T-cell (primary cell): ENCODE results near the gene TNPO2. TPM values are rescaled to one million over a fixed set of nuclear protein-coding genes. Genes with fewer than 3 reads are reported as not detected.

Source experiments
- ATAC-seq, 4 experiments: fragments of 200-7000 bp in 3 of 4; fragments of 150-1000 bp in 1 of 4; cut with Tn5 transposase; replicated peaks in 1 of 4; 1 replicate in 3 of 4; 2 replicates in 1 of 4; pipeline ENCODE4 v1.10.0; 2021; ENCODE audit warnings: moderate library complexity in 3 of 4, mild to moderate bottlenecking in 2 of 4, moderate number of reproducible peaks in 1 of 4
- CTCF ChIA-PET, 2 donors: fragments of 300-600 bp; sonication (Branson Sonifier 250); formaldehyde crosslinking; loops; one replicate each; lab custom pipeline; 2022; ENCODE audit warnings: antibody characterized with exemption in 2 of 2; lab: Charles Lee
- POLR2A ChIA-PET, 2 donors: fragments of 300-600 bp; sonication (Branson Sonifier 250); formaldehyde crosslinking; loops; one replicate each; lab custom pipeline; 2022; ENCODE audit warnings: antibody characterized with exemption in 2 of 2; lab: Charles Lee
- DNase-seq, 35 experiments: peaks; one replicate each; pipeline versions ENCODE4 v3.0.0 to v3.0.0-alpha.2; 2013 to 2023
- H3K27ac ChIP-seq: one replicate; pipeline ENCODE4 v1.5.1; 2013; ENCODE audit warnings: low read length
- H3K27me3 ChIP-seq, 2 experiments: replicated peaks in 1 of 2; 1 replicate in 1 of 2; 2 replicates in 1 of 2; pipeline versions ENCODE4 v1.6.1 to v1.7.0; 2013; ENCODE audit warnings: low read length in 1 of 2, mixed read lengths in 1 of 2; ENCODE audit not compliant: control insufficient read depth in 2 of 2, insufficient read depth in 2 of 2; ENCODE audit errors: extremely low read depth in 1 of 2
- H3K36me3 ChIP-seq, 2 donors: 1 replicate in 1 of 2; 2 replicates in 1 of 2; pipeline versions ENCODE4 v1.6.1 to v1.7.0; 2013; ENCODE audit warnings: low read length in 1 of 2; ENCODE audit not compliant: control insufficient read depth in 2 of 2, insufficient read depth in 1 of 2; ENCODE audit errors: extremely low read depth in 1 of 2
- H3K4me1 ChIP-seq, 2 experiments: 1 replicate in 1 of 2; 2 replicates in 1 of 2; pipeline versions ENCODE4 v1.6.1 to v1.7.0; 2013; ENCODE audit warnings: low read length in 2 of 2, mixed read lengths in 1 of 2; ENCODE audit not compliant: insufficient read depth in 2 of 2, control insufficient read depth in 1 of 2; ENCODE audit errors: extremely low read depth in 1 of 2
- H3K4me3 ChIP-seq, 2 donors: 1 replicate in 1 of 2; 2 replicates in 1 of 2; pipeline versions ENCODE4 v1.5.1 to v1.7.0; 2013; ENCODE audit warnings: mild to moderate bottlenecking in 2 of 2, low read length in 1 of 2, moderate library complexity in 1 of 2; ENCODE audit not compliant: control insufficient read depth in 1 of 2; ENCODE audit errors: extremely low read depth in 1 of 2
- H3K9me3 ChIP-seq: 2 replicates; pipeline ENCODE4 v1.7.0; 2013
- H3K27ac Mint-ChIP-seq, 2 donors: one replicate each; pipeline ENCODE4 v1.8.0; 2020 to 2021; ENCODE audit warnings: mild to moderate bottlenecking in 2 of 2, mixed read lengths in 2 of 2
- H3K27me3 Mint-ChIP-seq, 2 donors: one replicate each; pipeline ENCODE4 v1.8.0; 2021 to 2022; ENCODE audit warnings: mixed read lengths in 2 of 2
- H3K36me3 Mint-ChIP-seq: one replicate; pipeline ENCODE4 v1.8.0; 2021; ENCODE audit warnings: mixed read lengths
- H3K4me1 Mint-ChIP-seq, 3 donors: one replicate each; pipeline ENCODE4 v1.8.0; 2020 to 2022; ENCODE audit warnings: mixed read lengths in 3 of 3, mild to moderate bottlenecking in 1 of 3
- H3K4me3 Mint-ChIP-seq, 3 donors: one replicate each; pipeline ENCODE4 v1.8.0; 2020 to 2022; ENCODE audit warnings: mild to moderate bottlenecking in 3 of 3, mixed read lengths in 3 of 3, moderate library complexity in 3 of 3
- H3K9me3 Mint-ChIP-seq, 3 donors: one replicate each; pipeline ENCODE4 v1.8.0; 2020 to 2022; ENCODE audit warnings: mixed read lengths in 3 of 3
- WGBS: methylation state at CpG from one replicate; pipeline ENCODE4 v1.1.5; 2013; ENCODE audit warnings: missing lambda C conversion rate; ENCODE audit not compliant: insufficient coverage; 5-methylcytosine and 5-hydroxymethylcytosine counted together
- total RNA-seq, 35 experiments: library from RNA in 6 of 35; stranded (reverse) in 6 of 35; fragments of 120-200 nt in 1 of 35; gene quantifications; one replicate each; pipeline versions ENCODE4 v1.2.1 to v1.2.4 and lab custom pipeline; 2013 to 2026

Gene TNPO2
- total RNA-seq, 5 donors from 2014 or later (not counting 1 experiment from before 2014, with no cell fraction given): 53.7 to 78.8 (median 62.6) TPM

DNA sequence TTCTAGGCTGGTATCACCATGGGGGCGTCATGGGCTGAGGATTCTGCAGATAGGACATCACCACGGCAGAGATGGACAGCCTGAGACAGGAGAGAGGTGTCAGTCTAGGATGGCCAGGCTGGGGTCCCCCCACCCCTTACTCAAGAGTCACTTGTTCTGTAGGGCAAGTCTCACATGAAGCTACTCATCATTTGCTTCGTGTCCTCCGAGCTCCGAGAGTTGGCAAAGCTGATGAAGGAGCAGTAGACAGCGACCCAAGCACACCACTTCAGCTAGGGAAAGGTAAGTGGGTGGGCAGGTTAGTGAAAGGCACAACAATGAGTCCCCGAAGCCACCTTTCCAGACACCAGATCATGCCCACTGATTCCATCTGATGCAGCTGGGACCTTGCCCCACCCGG, 55.4 kb downstream of the TNPO2 start:
- H3K27me3 Mint-ChIP-seq: no peaks in the 10 kb centered on the region

GRCh38 chr19:12667731-12668302, 55.9 kb downstream of the TNPO2 start:
- Mint-ChIP-seq H3K36me3 (peaks cover 3% of the 10 kb centered on the region), H3K4me1 (peaks cover 56 to 70% (median 58%) of the 10 kb centered on the region in 3 donors), H3K4me3 (peak overlapping the region; percentile 91 to 97 (median 93)), H3K9me3 (no peaks in the 10 kb centered on the region), H3K27ac (peak overlapping the region; percentile 100), H3K27me3 (no peaks in the 10 kb centered on the region)
- H3K27ac ChIP-seq: no peak overlapping the region
- CTCF ChIA-PET: interaction anchor here in 1 of 2 donors (0.5 kb wide), 1 partner anchor 103 kb away, joined by 3 read pairs; no protein-coding TSS in a partner anchor
- peaks cover 0 to 32% of the 10 kb centered on the region in 2 donors for H3K36me3 ChIP-seq
- H3K27me3 ChIP-seq: no peaks in the 10 kb centered on the region
- peak overlapping the region in 1 of 2 donors; percentile 99 for H3K4me3 ChIP-seq
- H3K9me3 ChIP-seq: no peaks in the 10 kb centered on the region
- no peak for DNase-seq
- peaks cover 23 to 66% of the 10 kb centered on the region in 2 experiments for H3K4me1 ChIP-seq
- WGBS: 100% methylated on average over 2 of the region's 4 CpGs
- POLR2A ChIA-PET: no interaction called here
- ATAC-seq: no peak

More for the DNA sequence above, 55.4 kb downstream of the TNPO2 start:
- Histone ChIP-seq H3K4me3 (peak overlapping the region; percentile 91 to 99), H3K9me3 (no peaks in the 10 kb centered on the region), H3K36me3 (peaks cover 3 to 31% of the 10 kb centered on the region in 2 donors), H3K27ac (peak overlapping the region; percentile 97), H3K4me1 (peaks cover 23 to 66% of the 10 kb centered on the region in 2 experiments), H3K27me3 (no peaks in the 10 kb centered on the region)
- H3K4me3 Mint-ChIP-seq: peak overlapping the region; percentile 91 to 97 (median 93)
- no peak for DNase-seq
- ChIA-PET POLR2A (no interaction called here), CTCF (interaction anchor here in 1 of 2 donors (1.3 to 1.5 kb wide), 2 partner anchors 28 to 89 kb away, joined by 3 to 7 read pairs; no protein-coding TSS in a partner anchor)
- WGBS: 88% methylated on average over 3 of the region's 8 CpGs
- H3K9me3 Mint-ChIP-seq: no peaks in the 10 kb centered on the region
- ATAC-seq: no peak
- H3K36me3 Mint-ChIP-seq: peaks cover 3% of the 10 kb centered on the region
- H3K27ac Mint-ChIP-seq: peak overlapping the region; percentile 100
- H3K4me1 Mint-ChIP-seq: peaks cover 56 to 68% (median 58%) of the 10 kb centered on the region in 3 donors

- peak; percentile 80 to 82 (median 80) for ATAC-seq
- Mint-ChIP-seq H3K4me3 (peak within 1 kb of the TSS; percentile 91 to 97 (median 93)), H3K4me1 (peaks cover 50 to 66% (median 51%) of the 10 kb centered on the region in 3 donors), H3K27me3 (no peaks in the 10 kb centered on the region), H3K27ac (peak within 1 kb of the TSS; percentile 69 to 100), H3K9me3 (no peaks in the 10 kb centered on the region), H3K36me3 (peaks cover 3% of the 10 kb centered on the region)
- Histone ChIP-seq H3K9me3 (no peaks in the 10 kb centered on the region), H3K4me3 (peak within 1 kb of the TSS; percentile 84 to 89), H3K36me3 (peaks cover 0 to 40% of the 10 kb centered on the region in 2 donors), H3K27ac (peak within 1 kb of the TSS; percentile 82), H3K4me1 (peaks cover 23 to 62% of the 10 kb centered on the region in 2 experiments), H3K27me3 (no peaks in the 10 kb centered on the region)
- DNase-seq: peak; percentile 52 to 90 (median 70)
- under 1% methylated on average over 46 of the region's 46 CpGs for WGBS
- ChIA-PET POLR2A (interaction anchor here in 1 of 2 donors (0.6 kb wide), 1 partner anchor 1291 kb away, joined by 3 read pairs; no protein-coding TSS in a partner anchor), CTCF (interaction anchor here in 1 of 2 donors (1.0 to 1.7 kb wide), 3 partner anchors 26 to 102 kb away, joined by 3 to 6 read pairs (median 4); no protein-coding TSS in a partner anchor)
These were observed 57.3 kb downstream of the TNPO2 start, which contains the start of the genes MAN2B1 and WDR83 for GRCh38 chr19:12666265-12667048. Gene MAN2B1, minus strand, starts transcription at chr19:12666742. Its CDS starts 41 bp downstream, at chr19:12666701. Gene WDR83, plus strand, starts transcription at chr19:12666807. Its CDS starts 2,984 bp downstream, at chr19:12669791.

GRCh38 chr19:12665671-12666264, 58.0 kb downstream of the TNPO2 start:
- peak in 1 of 4 experiments; percentile 3 for ATAC-seq
- H3K4me1 ChIP-seq: peaks cover 23 to 61% of the 10 kb centered on the region in 2 experiments

GRCh38 chr19:12665281-12665573, 58.5 kb downstream of the TNPO2 start:
- DNase-seq (peak in 34 of 35 experiments; percentile 38 to 77 (median 54)), ATAC-seq (peak; percentile 35 to 55 (median 52))
- H3K36me3 Mint-ChIP-seq: peaks cover 13% of the 10 kb centered on the region
- no peaks in the 10 kb centered on the region for H3K27me3 Mint-ChIP-seq
- Histone ChIP-seq H3K4me1 (peaks cover 23 to 56% of the 10 kb centered on the region in 2 experiments), H3K4me3 (peak overlapping the region; percentile 84 to 89), H3K27me3 (no peaks in the 10 kb centered on the region), H3K27ac (peak overlapping the region; percentile 82), H3K36me3 (peaks cover under 1 to 47% of the 10 kb centered on the region in 2 donors), H3K9me3 (no peaks in the 10 kb centered on the region)
- H3K4me1 Mint-ChIP-seq: peaks cover 46 to 60% (median 46%) of the 10 kb centered on the region in 3 donors
- ChIA-PET POLR2A (no interaction called here), CTCF (interaction anchor here (0.6 to 1.7 kb wide), 4 partner anchors 25 to 133 kb away, joined by 4 to 6 read pairs (median 5); no protein-coding TSS in a partner anchor)
- H3K27ac Mint-ChIP-seq: peak overlapping the region; percentile 69 to 87
- no peaks in the 10 kb centered on the region for H3K9me3 Mint-ChIP-seq
- 5% methylated on average over 10 of the region's 10 CpGs for WGBS
- H3K4me3 Mint-ChIP-seq: peak overlapping the region; percentile 91 to 97 (median 93)

More at GRCh38 chr19:12665671-12666264, 58.0 kb downstream of the TNPO2 start:
- ChIA-PET CTCF (interaction anchor here in 1 of 2 donors (0.5 to 1.7 kb wide), 5 partner anchors 26 to 132 kb away, joined by 3 to 6 read pairs (median 5); no protein-coding TSS in a partner anchor), POLR2A (no interaction called here)
- peak overlapping the region; percentile 82 for H3K27ac ChIP-seq
- peak overlapping the region; percentile 84 to 89 for H3K4me3 ChIP-seq
- Mint-ChIP-seq H3K4me3 (peak overlapping the region; percentile 91 to 97 (median 93)), H3K4me1 (peaks cover 50 to 66% (median 51%) of the 10 kb centered on the region in 3 donors), H3K27me3 (no peaks in the 10 kb centered on the region), H3K27ac (peak overlapping the region; percentile 69 to 87), H3K9me3 (no peaks in the 10 kb centered on the region), H3K36me3 (peaks cover 10% of the 10 kb centered on the region)
- DNase-seq: peak in 1 of 35 experiments; percentile 26
- no CpG with 5 or more reads among the region's 12 CpGs for WGBS
- no peaks in the 10 kb centered on the region for H3K27me3 ChIP-seq
- peaks cover 0 to 47% of the 10 kb centered on the region in 2 donors for H3K36me3 ChIP-seq
- H3K9me3 ChIP-seq: no peaks in the 10 kb centered on the region
